Liver (tissue), 3 donors: Measurements from ENCODE around the gene ATP10B.

ENCODE experiments used
- CTCF ChIP-seq: fragments of 150-350 bp; IDR thresholded peaks from 2 replicates; pipeline ENCODE4 v1.5.1; 2017; ENCODE audit warnings: improper control_type of control experiment, low read depth, low read length; ENCODE audit not compliant: missing input control
- GABPA ChIP-seq, 2 donors: IDR thresholded peaks in 1 of 2; conservative IDR thresholded peaks in 1 of 2; 2 replicates each; pipeline ENCODE4 v1.6.1; 2016; ENCODE audit warnings: antibody characterized with exemption in 2 of 2, mild to moderate bottlenecking in 1 of 2, moderate library complexity in 1 of 2
- MAX ChIP-seq: IDR thresholded peaks from 2 replicates; pipeline ENCODE4 v1.6.1; 2016; ENCODE audit warnings: antibody characterized with exemption
- RAD21 ChIP-seq, 2 donors: IDR thresholded peaks; 2 replicates each; pipeline ENCODE4 v1.6.1; 2016; ENCODE audit warnings: antibody characterized with exemption in 2 of 2, mild to moderate bottlenecking in 2 of 2
- YY1 ChIP-seq: IDR thresholded peaks from 2 replicates; pipeline ENCODE4 v1.6.1; 2016; ENCODE audit warnings: antibody characterized with exemption, mild to moderate bottlenecking
- donor health status: healthy.
- donor health status: healthy.

GRCh38 chr5:160641405-160641804 is 210.6 kb downstream of the ATP10B start:
- TF ChIP-seq YY1 (no peak), GABPA (IDR thresholded peaks at IDR 0.05 in 1 of 2, conservative IDR thresholded peaks at IDR 0.05 in 1 of 2) (no peak), CTCF (no peak), RAD21 (IDR thresholded peaks at IDR 0.05) (no peak), MAX (no peak)
